Measurements from ENCODE around the gene TPI1.

The TPI1 gene

GRCh38 chr12:6867413-6868210, at the start of gene TPI1:
TPI1 (plus strand) TSS chr12:6867531; CDS start chr12:6867567, 36 bp downstream.
- peak; percentile 85 for DNase-seq

GRCh38 chr12:6817662-6818157, 49.6 kb upstream of the TPI1 start:
- DNase-seq = no peak

- no peak for DNase-seq
Observed at GRCh38 chr12:6818222-6818621, 49.1 kb upstream of the TPI1 start.

- no peak for DNase-seq
Observed at GRCh38 chr12:6818645-6819044, 48.7 kb upstream of the TPI1 start.

- no peak for DNase-seq
Observed at GRCh38 chr12:6819106-6820030, 48.0 kb upstream of the TPI1 start.

GRCh38 chr12:6820166-6820565, 47.2 kb upstream of the TPI1 start:
- DNase-seq = no peak

- peak; percentile 10 for DNase-seq
Observed at GRCh38 chr12:6821591-6822425, 45.5 kb upstream of the TPI1 start, which contains the start of gene GPR162. GPR162 (plus strand) TSS chr12:6821821; CDS start chr12:6823899, 2,078 bp downstream.

- no peak for DNase-seq
Observed at GRCh38 chr12:6822426-6823135, 44.8 kb upstream of the TPI1 start.

GRCh38 chr12:6823182-6824084, 43.9 kb upstream of the TPI1 start:
- no peak for DNase-seq

GRCh38 chr12:6824085-6824775, 43.1 kb upstream of the TPI1 start:
- no peak for DNase-seq

GRCh38 chr12:6824901-6825381, 42.4 kb upstream of the TPI1 start:
- DNase-seq = no peak

GRCh38 chr12:6825398-6826124, 41.8 kb upstream of the TPI1 start:
- DNase-seq = peak; percentile 76

GRCh38 chr12:6826125-6826733, 41.1 kb upstream of the TPI1 start:
- DNase-seq = no peak

GRCh38 chr12:6826734-6827436, 40.4 kb upstream of the TPI1 start:
- DNase-seq = no peak

- peak; percentile 58 for DNase-seq
Observed at GRCh38 chr12:6827437-6827911, 39.9 kb upstream of the TPI1 start.

GRCh38 chr12:6827982-6828780, 39.1 kb upstream of the TPI1 start, which contains the start of gene P3H3:
P3H3 (plus strand) TSS chr12:6828407; CDS start chr12:6828441, 34 bp downstream.
- peak; percentile 8 for DNase-seq

Measured in inflammatory macrophage treated with lipopolysaccharide for 4 hours (primary cell).